GM12864 (cell line): ENCODE data around the gene GKN1.
A peak's percentile ranks its signal among the peaks of the same experiment; 100 is the strongest.

Experiments
- DNase-seq: peaks from one replicate; pipeline ENCODE4 v3.0.0-alpha.2; 2011; ENCODE audit warnings: low read depth
- H3K4me3 ChIP-seq: 2 replicates; pipeline ENCODE4 v1.5.1; 2011; ENCODE audit warnings: mild to moderate bottlenecking, low read depth, low read length, control low read depth
- CTCF ChIP-seq: IDR thresholded peaks from 2 replicates; pipeline ENCODE4 v1.5.1; 2011; ENCODE audit warnings: low read depth, mild to moderate bottlenecking, moderate library complexity, low read length, control low read depth, inconsistent platforms; ENCODE audit errors: missing control alignments

The GKN1 gene

DNA sequence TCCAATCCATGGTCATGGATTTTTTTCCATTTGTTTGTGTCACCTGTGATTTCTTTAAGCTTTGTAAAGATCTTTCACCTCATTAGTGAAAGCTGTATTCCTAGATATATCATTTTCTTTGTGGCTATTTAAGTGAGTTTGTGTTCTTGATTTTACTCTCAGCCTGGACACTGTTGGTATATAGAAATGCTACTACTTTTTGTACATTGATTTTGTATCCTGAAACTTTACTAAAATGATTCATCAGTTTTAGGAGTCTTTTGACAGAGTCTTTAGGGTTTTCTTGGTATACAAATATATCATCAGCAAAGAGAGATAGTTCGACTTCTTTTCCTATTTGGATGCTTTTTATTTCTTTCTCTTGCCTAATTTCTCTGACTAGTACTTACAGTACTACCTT lies 34.1 kb upstream of the GKN1 start:
- H3K4me3 ChIP-seq: no peak overlapping the region

GRCh38 chr2:68942827-68943226 lies 31.6 kb upstream of the GKN1 start:
- DNase-seq: no peak
- no peak overlapping the region for H3K4me3 ChIP-seq
- TF ChIP-seq CTCF: no peak

More for the DNA sequence above, 34.1 kb upstream of the GKN1 start:
- DNase-seq: no peak
- no peak for TF ChIP-seq CTCF

DNA sequence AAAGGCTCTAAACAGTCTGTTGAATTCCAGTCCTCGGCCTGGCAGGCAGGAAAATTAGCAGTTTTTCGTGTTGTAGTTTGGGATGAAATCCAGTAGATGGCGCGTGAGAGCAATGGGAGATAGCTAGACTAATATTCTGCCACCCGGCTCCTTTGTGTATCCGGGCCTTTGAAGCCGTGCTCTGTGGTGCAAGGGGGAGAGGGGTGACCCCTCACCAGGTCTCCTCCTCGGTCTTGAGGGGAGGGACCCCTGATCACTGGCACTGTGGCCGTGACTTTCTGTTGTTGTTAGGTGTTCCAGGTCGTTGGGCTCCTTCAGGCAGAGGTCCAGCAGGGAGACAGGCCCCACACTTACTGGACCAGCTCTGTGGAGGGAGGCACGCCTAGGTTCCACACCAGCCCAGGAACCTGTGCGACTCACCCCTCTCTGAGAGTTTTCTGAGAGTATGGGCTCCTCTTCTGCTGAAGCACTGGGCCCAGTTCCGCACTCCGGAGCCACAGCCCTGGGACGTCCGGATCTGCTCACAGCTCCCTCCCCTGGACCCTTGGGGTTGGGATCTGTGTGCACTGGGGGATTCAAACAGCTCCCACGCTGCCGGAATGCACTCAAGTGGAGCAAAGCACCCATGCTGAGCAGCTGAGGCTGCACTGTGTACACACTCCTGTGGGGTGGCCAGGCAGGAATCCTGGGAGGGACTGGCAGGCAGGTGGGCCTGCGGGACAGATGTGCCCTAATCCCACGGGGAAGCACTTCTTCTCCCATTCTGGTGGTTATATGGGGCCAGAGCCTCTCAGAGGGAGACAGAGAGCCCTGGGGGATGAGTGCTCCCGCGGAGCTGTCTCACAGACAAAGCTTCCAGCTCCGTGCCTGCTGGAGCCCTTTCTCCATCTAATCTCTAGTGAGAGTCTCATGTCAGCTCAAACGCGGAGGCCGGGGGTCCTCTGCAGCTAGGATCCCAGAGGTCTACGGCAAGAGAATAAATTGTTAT lies 30.6 kb upstream of the GKN1 start:
- peak; percentile 3 for DNase-seq
- TF ChIP-seq CTCF: peak; percentile 85
- no peak overlapping the region for H3K4me3 ChIP-seq

- DNase-seq: no peak
- TF ChIP-seq CTCF: no peak
- no peak overlapping the region for H3K4me3 ChIP-seq
Measured at GRCh38 chr2:68946117-68946516, 28.3 kb upstream of the GKN1 start.

- no peak overlapping the region for H3K4me3 ChIP-seq
- no peak for TF ChIP-seq CTCF
- no peak for DNase-seq
Measured at GRCh38 chr2:68948710-68949109, 25.7 kb upstream of the GKN1 start.

GRCh38 chr2:68951899-68952298 lies 22.5 kb upstream of the GKN1 start:
- DNase-seq: no peak
- no peak for TF ChIP-seq CTCF
- no peak overlapping the region for H3K4me3 ChIP-seq
